Ishikawa (cell line): Measurements from ENCODE around the gene ARID3A.

Experiments
- CEBPB ChIP-seq: IDR thresholded peaks from 2 replicates; pipeline ENCODE4 v1.6.1; 2012
- CREB1 ChIP-seq: IDR thresholded peaks from 2 replicates; pipeline ENCODE4 v1.6.1; 2012; ENCODE audit warnings: low read depth
- EGR1 ChIP-seq: IDR thresholded peaks from 2 replicates; pipeline ENCODE4 v1.6.1; 2012
- EP300 ChIP-seq: IDR thresholded peaks from 2 replicates; pipeline ENCODE4 v1.6.1; 2012; ENCODE audit warnings: borderline replicate concordance
- FOXM1 ChIP-seq: IDR thresholded peaks from 2 replicates; pipeline ENCODE4 v1.6.1; 2012; ENCODE audit warnings: low read depth, borderline replicate concordance
- NFIC ChIP-seq: IDR thresholded peaks from 2 replicates; pipeline ENCODE4 v1.6.1; 2012
- RAD21 ChIP-seq: IDR thresholded peaks from 2 replicates; pipeline ENCODE4 v1.6.1; 2012; ENCODE audit warnings: low read depth
- TAF1 ChIP-seq: IDR thresholded peaks from 2 replicates; pipeline ENCODE4 v1.6.1; 2012; ENCODE audit warnings: low read depth, mild to moderate bottlenecking
- TCF12 ChIP-seq: IDR thresholded peaks from 2 replicates; pipeline ENCODE4 v1.6.1; 2012; ENCODE audit warnings: low read depth
- TEAD4 ChIP-seq: IDR thresholded peaks from 2 replicates; pipeline ENCODE4 v1.6.1; 2012
- YY1 ChIP-seq: IDR thresholded peaks from 2 replicates; pipeline ENCODE4 v1.6.1; 2012; ENCODE audit warnings: low read depth
- ZBTB7A ChIP-seq: IDR thresholded peaks from 2 replicates; pipeline ENCODE4 v1.6.1; 2012; ENCODE audit warnings: low read depth
- TF ChIP-seq, protein P1 (sequence below): IDR thresholded peaks from 2 replicates; pipeline ENCODE4 v1.6.1; 2012; ENCODE audit warnings: low read depth, mild to moderate bottlenecking
- TF ChIP-seq, protein P2 (sequence below): IDR thresholded peaks from 2 replicates; pipeline ENCODE4 v1.6.1; 2012
- TF ChIP-seq, protein P3 (sequence below): IDR thresholded peaks from 2 replicates; pipeline ENCODE4 v1.6.1; 2012

ARID3A gene

DNA sequence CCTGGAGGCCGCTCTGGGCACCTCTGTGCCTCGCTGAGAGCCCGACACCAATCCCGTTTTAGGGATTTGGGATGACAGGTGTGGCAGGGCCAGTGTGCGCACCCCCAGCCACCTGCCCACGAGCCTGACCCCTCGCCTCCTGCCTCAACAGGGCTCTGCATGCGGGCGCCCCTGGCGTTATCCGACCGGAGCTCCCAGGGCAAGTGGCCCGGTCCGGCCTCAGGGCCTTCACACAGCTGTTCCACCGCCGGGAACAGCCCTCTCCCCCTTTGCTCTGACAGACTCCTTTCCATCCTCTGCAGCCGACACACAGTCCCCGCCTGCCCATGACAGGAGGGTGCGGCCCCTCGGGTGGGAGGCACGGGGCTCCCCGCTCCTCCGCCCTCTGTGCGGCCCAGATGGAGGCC is 51.2 kb downstream of the ARID3A start:
- no peak for TF ChIP-seq RAD21

DNA sequence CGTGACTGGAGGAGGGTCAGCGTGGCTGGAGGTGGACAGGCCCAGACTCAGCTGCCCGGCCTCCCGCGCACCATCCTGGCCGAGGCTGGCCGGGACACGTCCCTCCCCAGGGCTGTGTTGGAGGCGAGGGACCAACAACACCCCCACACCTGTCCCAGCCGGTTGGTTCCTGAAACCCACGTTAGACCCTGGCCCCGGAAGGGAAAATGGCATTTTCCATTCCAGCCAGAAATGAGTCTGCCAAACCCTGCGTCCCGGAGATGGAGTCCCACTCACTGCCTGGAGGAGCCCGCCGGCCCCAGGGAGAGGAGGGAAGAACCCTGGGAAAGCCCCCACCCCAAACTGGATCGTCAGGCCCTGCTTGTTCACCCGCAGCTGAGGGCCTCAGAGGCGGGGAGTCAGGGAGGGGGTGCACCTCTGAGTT is 53.5 kb downstream of the ARID3A start:
- TF ChIP-seq TEAD4 (no peak), TAF1 (no peak), CREB1 (no peak), EP300 (no peak), TCF12 (no peak), YY1 (no peak), CEBPB (no peak), EGR1 (no peak), FOXM1 (no peak)

DNA sequence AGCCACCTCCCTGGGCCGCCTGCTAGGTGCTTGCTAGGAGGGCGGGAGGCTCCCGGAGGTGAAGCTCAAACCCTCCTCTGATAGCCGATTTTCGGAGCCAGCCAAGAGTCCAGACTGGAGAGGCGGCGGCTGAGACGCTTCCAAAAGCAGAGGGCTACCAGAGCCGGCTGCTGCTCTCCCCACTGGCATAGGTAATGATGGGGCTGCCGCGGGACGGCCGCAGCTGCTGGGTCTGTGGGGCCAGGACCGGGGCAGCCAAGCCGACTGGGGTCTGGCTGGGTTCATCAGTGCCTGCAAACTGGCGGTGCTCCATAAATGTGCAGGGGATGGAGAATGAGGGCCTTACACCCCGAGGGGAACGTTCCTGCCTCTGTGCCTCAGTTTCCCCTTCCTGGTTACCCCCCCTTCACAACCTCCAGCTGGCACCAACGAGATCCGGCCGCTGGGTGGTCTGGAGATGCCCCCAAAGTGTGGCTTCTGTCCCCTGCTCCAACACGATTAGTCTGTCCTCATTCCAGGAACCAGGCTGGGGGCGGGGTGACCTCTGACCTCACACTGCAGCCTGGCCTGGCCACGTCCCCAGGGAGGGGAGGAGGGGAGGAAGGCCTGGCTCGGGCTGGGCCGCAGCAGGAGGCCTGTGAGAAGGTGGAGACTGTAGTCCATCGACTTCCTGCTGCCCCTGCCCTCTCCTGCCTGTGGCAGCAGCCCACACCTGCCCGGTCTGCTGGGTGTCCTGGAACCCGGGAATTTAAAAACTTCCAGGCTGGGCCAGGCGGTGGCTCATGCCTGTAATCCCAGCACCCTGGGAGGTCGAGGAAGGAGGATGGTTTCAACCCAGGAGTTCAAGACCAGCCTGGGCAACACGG is 54.5 kb downstream of the ARID3A start:
- no peak for TF ChIP-seq TAF1
- TF ChIP-seq ZBTB7A = 0 out of 2 replicates have a peak, but pooled peaks have one; percentile 55

DNA sequence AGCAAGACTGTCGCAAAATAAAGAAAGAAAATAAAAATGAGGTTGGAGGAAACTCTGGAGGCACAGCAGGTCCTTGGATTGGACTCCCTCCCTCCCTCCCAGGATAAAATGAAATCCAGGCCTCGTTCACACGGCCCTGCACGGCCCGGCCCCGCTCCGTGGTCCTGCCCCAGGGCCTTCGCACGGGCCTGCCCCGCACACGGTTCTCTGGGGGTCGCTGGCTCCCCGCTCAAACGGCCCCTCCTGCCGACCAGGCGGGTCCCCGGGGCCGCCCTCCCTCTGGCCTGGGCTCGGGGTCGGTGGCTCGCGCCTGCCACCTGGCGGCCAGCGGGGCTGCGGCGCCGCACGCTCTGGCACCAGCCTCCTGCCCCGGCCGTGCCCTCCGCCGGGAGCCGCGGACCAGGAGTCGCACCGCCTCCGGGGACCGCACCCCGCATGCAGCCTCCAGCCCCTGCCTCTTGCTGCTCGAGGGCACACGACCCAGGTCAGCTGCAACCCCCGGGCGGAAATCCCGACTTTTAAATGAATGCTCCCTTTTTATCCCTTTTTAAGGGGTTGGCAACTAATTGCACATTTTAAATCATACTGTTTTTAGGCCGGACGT is 56.8 kb downstream of the ARID3A start:
- 0 out of 2 replicates have a peak, but pooled peaks have one; percentile 13 for TF ChIP-seq YY1
- TF ChIP-seq ZBTB7A = peak; percentile 89
- TF ChIP-seq, protein P1, sequence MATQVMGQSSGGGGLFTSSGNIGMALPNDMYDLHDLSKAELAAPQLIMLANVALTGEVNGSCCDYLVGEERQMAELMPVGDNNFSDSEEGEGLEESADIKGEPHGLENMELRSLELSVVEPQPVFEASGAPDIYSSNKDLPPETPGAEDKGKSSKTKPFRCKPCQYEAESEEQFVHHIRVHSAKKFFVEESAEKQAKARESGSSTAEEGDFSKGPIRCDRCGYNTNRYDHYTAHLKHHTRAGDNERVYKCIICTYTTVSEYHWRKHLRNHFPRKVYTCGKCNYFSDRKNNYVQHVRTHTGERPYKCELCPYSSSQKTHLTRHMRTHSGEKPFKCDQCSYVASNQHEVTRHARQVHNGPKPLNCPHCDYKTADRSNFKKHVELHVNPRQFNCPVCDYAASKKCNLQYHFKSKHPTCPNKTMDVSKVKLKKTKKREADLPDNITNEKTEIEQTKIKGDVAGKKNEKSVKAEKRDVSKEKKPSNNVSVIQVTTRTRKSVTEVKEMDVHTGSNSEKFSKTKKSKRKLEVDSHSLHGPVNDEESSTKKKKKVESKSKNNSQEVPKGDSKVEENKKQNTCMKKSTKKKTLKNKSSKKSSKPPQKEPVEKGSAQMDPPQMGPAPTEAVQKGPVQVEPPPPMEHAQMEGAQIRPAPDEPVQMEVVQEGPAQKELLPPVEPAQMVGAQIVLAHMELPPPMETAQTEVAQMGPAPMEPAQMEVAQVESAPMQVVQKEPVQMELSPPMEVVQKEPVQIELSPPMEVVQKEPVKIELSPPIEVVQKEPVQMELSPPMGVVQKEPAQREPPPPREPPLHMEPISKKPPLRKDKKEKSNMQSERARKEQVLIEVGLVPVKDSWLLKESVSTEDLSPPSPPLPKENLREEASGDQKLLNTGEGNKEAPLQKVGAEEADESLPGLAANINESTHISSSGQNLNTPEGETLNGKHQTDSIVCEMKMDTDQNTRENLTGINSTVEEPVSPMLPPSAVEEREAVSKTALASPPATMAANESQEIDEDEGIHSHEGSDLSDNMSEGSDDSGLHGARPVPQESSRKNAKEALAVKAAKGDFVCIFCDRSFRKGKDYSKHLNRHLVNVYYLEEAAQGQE = no peak
- TF ChIP-seq CEBPB = no peak
- TF ChIP-seq TEAD4 = no peak
- TF ChIP-seq TAF1 = no peak
- no peak for TF ChIP-seq CREB1
- peak; percentile 37; the same call in 1 of the 2 replicates for TF ChIP-seq NFIC
- TF ChIP-seq RAD21 = peak; percentile 88
- TF ChIP-seq, protein P2, sequence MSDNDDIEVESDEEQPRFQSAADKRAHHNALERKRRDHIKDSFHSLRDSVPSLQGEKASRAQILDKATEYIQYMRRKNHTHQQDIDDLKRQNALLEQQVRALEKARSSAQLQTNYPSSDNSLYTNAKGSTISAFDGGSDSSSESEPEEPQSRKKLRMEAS = no peak
- no peak for TF ChIP-seq EP300
- TF ChIP-seq EGR1 = no peak
- TF ChIP-seq FOXM1 = no peak
- TF ChIP-seq, protein P3, sequence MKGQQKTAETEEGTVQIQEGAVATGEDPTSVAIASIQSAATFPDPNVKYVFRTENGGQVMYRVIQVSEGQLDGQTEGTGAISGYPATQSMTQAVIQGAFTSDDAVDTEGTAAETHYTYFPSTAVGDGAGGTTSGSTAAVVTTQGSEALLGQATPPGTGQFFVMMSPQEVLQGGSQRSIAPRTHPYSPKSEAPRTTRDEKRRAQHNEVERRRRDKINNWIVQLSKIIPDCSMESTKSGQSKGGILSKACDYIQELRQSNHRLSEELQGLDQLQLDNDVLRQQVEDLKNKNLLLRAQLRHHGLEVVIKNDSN = no peak; the same call in 1 of the 2 replicates
- no peak for TF ChIP-seq TCF12

DNA sequence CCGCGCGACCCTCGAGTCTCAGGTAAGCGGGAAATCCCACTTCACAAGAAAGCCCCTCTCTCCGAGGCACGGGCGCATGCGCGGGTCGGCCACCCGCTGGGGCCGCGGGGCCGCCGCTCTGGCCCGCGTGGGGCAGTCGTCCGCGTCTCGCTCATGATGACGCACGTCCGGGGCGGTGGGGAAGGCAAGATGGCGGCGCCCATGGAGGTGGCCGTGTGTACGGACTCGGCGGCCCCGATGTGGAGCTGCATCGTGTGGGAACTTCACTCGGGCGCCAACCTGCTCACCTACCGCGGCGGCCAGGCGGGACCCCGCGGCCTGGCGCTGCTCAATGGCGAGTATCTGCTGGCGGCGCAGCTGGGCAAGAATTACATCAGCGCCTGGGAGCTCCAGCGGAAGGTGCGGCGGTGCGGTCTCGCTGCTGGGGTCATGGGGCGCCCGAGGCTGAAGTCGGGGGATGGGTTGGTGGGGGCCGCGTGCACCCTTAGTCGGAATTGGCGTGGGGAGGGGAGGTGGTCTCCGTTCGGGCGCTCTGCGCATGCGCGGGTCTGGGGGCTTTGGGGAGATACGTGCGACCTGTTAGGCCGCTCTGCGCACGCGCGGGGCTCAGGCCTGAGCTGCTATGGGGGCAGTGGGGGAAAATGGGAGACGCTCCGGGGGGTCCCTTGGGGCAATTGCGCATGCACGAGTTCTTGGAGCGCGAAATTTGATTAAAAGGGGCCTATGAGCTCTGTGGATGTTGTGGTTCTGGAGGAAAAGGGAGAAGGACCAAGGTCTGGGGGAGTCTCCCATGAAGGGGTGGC is 58.5 kb downstream of the ARID3A start, which contains the start of gene WDR18:
Gene WDR18 (plus strand): TSS at position 181 of the 803 bp plus-strand sequence. CDS start 9 bp downstream, at position 190.
- TF ChIP-seq, protein P2 = peak; percentile 93
- TF ChIP-seq NFIC (0 out of 2 replicates have a peak, but pooled peaks have one; percentile 22), CREB1 (peak; percentile 93), EGR1 (0 out of 2 replicates have a peak, but pooled peaks have one; percentile 41), EP300 (no peak), ZBTB7A (peak; percentile 41; the same call in 1 of the 2 replicates), TAF1 (peak; percentile 77), RAD21 (no peak), CEBPB (no peak), TEAD4 (0 out of 2 replicates have a peak, but pooled peaks have one; percentile 20), YY1 (peak; percentile 99), FOXM1 (no peak), TCF12 (peak; percentile 53; the same call in 1 of the 2 replicates)
- TF ChIP-seq, protein P3 = peak; percentile 72
- TF ChIP-seq, protein P1 = no peak
